GM21529 (cell line): ENCODE measurements around the gene KDM4D.
"Not testable (repeated sequence)": the region's sequence is repeated elsewhere in the genome, so short reads cannot be mapped to it uniquely, and the experiment has no call there.

Experiments
- ATAC-seq: cut with Tn5 transposase; IDR thresholded peaks from one replicate; pipeline ENCODE4 v1.9.1; 2021; ENCODE audit not compliant: unreplicated experiment

KDM4D gene

GRCh38 chr11:94973099-94973968 lies at the start of gene KDM4D, which contains the start of gene CWC15:
KDM4D (plus strand) TSS chr11:94973709; CDS start chr11:94997373, 23,664 bp downstream.
CWC15 (minus strand) TSS chr11:94973556; CDS start chr11:94972185, 1,371 bp downstream.
- peak; percentile 100 for ATAC-seq

DNA sequence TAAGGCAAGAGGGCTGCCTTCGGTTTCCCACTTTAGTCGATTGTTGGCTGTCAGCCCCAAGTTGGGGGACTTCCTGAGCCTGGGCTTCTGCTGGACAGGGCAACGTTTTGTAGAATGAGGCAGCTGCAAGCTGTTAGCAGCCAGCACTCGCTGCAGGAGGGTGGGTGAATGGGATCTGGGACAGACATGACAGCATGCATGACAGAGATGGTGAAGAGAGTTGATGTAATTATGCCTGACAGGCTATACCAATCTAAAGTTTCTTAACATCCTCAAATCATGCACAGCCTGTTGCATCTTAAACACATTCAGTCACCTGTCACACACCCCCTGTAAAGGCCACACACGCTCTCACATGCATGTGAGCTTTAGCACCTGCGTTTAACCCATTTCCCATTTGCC lies 49.3 kb upstream of the KDM4D start:
- ATAC-seq: no peak

- no peak for ATAC-seq
These were observed 48.9 kb upstream of the KDM4D start for GRCh38 chr11:94924612-94925011.

DNA sequence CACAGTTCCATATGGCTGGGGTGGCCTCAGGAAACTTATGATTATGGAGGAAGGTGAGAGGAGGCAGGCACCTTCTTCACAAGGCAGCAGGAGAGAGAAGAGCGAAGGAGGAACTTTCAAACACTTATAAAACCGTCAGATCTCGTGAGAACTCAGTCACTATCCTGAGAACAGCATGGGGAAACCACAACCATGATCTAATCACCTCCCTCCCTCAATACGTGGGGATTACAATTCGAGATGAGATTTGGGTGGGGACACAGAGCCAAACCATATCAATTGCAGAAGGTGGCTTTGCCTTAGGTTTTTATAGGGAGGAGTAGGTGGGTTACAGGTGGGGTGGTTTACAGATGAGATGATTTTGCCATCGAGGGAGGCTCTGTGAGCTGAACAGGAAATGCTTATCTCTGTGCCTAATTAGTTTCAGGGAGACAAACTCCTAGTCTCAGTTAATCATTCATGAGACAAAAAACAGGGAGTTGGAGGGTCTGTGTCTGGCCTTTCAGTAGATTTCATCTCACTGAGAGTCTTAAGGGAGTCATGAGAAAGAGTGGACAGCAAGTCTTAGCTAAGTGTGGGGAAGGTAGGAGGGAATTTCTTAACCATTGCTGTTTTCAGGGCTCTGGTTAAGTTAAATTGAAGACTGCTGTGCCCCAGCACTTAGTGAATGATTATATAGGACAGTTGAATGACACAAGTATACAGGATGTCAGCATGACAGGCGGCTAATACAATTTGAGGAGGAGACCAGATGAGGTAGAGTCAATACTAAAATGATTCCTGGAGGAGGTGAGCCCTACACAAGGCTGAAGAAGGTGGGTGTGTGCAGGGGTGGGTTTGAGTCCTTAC lies 47.9 kb upstream of the KDM4D start:
- peak; percentile 63 for ATAC-seq

GRCh38 chr11:94926271-94926625 lies 47.3 kb upstream of the KDM4D start:
- peak; percentile 21 for ATAC-seq

DNA sequence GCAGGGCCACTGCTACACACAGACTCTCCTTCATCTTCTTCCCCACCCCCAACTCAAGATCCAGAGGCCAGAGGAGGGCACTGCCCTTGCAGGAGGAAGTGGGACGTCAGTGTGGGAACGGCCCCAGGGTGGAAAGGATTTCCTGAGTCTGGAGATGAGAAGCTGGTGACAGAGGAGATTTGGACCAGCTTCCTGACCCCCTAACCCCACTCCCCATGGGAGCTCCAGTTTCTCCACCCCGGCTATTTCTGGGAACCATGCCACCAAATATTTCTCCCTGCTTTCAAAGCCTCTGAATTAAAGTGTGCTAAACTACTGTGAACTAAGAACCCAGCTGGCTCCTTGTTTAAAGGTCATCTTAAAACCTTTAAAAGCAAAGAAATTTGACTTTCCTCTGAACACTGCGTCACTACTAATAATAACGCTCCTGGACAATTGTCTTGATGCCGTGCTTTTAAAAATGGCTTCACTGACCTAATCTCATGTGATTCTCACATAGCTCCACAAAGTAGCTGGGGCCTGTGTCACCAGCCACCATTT lies 46.7 kb upstream of the KDM4D start:
- ATAC-seq: no peak

- no peak for ATAC-seq
These were observed 45.2 kb upstream of the KDM4D start for GRCh38 chr11:94928117-94928990.

- not testable (repeated sequence) for ATAC-seq
These were observed 41.4 kb upstream of the KDM4D start for GRCh38 chr11:94932072-94932471.

- ATAC-seq: no peak
These were observed 41.0 kb upstream of the KDM4D start for GRCh38 chr11:94932503-94932902.

DNA sequence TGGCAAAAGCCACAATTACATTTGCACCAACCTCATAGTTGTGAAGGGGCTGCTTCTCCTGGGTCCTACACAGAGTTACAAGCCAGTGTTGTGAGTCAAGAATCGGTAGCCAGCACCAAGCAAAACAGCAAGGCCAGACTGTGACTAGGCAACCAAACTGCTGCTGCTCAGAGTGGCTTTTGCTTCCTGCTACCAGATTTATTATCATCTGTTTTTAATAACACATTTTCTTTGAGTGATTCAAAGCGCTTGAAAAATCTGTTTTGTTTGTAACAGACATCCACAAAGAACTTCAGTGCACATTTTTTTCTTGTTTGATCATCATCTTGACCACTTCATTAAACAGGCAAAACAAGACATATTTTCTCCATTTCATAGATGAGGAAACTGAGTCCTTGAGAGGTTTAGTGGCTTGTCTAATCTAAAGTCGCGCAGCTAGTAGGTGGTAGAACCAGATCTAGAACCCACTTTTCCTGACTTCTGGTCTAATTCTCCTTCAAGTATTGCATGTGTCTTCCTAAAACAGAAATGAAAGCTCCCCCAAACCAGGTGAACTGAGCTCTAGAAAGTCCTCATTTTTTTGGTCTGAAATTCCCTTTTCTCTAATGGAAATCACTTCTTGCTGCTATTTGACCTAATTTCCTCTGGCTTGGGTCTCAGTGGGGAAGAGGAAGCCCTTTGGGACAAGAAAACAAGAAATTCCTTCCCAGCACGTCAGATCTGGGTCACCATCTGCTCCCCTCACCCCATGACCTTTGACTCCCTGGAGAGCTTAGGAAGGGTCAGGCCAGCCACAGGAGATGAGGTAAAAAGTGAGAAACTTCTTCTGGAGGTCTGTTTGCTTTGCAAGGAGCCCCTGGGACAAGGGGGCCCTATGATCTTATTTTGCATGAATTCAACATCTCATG lies 40.0 kb upstream of the KDM4D start:
- ATAC-seq: no peak

DNA sequence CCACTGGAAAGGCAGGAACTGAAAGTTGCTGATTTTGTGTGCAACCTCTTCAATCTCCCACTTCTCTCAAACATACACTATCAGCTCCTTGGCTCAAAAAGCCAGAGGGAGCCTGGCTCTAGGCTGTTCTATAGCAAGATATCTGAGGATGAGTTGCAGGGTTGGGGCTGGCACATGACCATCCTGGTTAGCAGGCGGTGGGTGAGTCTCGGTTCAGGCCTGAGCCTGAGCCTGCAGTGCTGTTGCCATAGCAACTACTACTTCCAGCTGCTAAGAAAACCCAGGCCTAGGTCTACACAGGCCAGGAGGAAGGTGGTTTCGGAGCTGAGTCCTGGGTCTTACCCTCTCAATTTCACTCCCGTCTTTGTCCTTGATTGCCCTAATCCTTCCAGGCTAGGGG lies 39.1 kb upstream of the KDM4D start:
- no peak for ATAC-seq

DNA sequence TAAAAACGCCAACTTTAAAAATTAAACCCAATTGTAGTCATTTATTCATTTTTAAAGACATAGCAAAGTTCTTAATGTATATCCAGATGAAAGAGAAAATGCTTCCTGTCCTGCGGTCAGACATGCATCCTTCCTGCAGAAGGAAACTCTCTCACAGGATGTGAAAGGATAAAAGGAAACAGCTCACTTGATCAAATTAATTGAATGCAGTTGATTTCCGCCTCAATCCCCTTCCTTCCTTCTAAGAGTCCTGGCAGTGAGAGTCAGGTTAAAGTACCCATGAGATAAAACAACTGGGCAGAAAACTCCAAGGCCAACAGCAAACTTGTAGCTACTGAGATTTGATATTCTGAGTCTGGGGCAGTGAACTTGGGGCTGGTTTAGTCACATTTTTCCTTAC lies 38.7 kb upstream of the KDM4D start:
- ATAC-seq: no peak

GRCh38 chr11:94938095-94939055 lies 35.1 kb upstream of the KDM4D start:
- no peak for ATAC-seq

DNA sequence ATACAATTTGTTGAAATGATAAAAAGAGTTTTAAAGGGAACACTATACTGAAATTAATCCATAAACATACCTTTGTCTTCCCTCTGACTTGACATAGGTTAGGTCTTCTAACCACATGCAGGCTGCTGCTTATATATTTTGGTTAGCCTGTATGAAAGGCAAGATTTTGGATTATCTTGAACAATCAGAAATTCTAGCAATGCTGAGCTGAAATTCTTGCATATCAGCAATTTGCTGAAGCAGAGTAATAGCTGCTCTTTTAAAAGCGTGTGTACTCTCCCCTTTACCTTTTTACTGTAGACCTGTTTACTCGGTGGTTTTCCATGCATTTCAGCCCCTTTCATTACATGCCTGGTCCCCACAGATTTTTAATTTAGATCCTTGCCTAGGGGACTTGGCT lies 34.2 kb upstream of the KDM4D start:
- ATAC-seq: no peak

DNA sequence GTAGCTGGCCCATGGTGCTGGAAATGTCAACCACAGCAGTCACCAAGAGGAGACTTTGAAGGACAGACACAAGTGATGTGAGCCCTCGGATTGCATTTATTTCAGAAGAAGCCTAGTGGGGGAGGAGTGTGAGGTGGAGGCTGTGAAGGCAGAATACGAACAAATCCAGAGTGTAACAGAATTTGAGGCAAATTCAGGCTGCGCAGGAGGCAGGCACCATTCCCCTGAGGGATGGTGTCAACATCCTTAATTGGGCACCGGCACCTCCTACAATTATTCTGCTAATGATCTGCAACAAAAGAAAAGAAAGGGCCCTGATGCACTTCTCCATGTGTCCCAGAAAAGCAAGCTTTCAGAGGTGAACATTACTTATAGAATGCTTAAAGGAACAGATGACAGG lies 32.4 kb upstream of the KDM4D start:
- ATAC-seq: no peak

DNA sequence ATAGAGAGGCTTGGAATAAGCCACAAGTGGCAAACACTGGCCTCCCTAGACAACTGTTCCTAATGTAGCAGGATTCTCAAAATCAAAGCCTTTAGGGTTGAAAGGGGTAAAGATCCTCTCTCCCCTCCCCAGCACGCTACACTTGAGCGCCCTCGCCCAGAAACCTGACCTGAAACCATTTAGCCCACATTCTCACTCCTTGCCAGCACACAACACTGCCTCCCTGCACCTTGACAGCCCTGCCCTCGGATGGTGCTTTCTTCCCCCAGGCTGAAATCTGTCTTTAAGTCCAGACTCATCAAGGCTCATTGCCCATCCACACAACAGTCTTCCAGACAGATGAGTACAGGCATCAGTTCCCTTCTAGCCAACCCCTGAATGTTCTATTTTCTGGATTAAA lies 26.7 kb upstream of the KDM4D start:
- ATAC-seq: no peak

DNA sequence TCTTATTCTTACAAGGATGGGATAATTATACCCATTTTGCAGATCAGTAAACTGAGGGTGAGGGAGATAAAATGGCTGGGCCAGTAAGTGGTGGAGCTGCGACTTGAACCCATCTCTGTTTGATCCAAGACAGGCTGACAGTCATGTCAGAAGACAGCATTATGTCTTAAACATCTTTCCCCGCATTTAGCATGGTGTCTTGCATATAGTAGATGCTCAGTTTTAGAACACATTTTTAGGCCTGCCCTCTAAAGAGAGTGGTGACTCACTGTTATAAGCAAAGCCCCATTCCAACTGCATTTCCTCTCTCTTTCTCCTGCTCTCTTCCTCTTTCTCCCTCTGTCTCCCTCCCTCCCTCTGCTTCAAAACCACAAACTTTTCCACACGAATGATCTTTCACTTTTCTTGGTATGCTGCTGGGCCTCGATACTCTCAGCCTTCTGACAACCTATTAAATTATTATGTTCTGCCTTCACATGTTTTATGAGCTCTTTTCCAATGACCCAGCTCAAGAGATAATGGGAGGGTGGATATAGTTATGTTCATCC lies 25.4 kb upstream of the KDM4D start:
- no peak for ATAC-seq

- no peak for ATAC-seq
These were observed 18.8 kb upstream of the KDM4D start for GRCh38 chr11:94954753-94955152.
